Ishikawa (cell line): ENCODE measurements around the gene TRIO.

Experiments
- CEBPB ChIP-seq: IDR thresholded peaks from 2 replicates; pipeline ENCODE4 v1.6.1; 2012
- CREB1 ChIP-seq: IDR thresholded peaks from 2 replicates; pipeline ENCODE4 v1.6.1; 2012; ENCODE audit warnings: low read depth
- EGR1 ChIP-seq: IDR thresholded peaks from 2 replicates; pipeline ENCODE4 v1.6.1; 2012
- MAX ChIP-seq: IDR thresholded peaks from 2 replicates; pipeline ENCODE4 v1.6.1; 2012
- RAD21 ChIP-seq: IDR thresholded peaks from 2 replicates; pipeline ENCODE4 v1.6.1; 2012; ENCODE audit warnings: low read depth
- TCF12 ChIP-seq: IDR thresholded peaks from 2 replicates; pipeline ENCODE4 v1.6.1; 2012; ENCODE audit warnings: low read depth

- TF ChIP-seq RAD21, result no peak
- TF ChIP-seq EGR1, result no peak
- TF ChIP-seq CEBPB, result no peak
- TF ChIP-seq MAX, result no peak
- TF ChIP-seq CREB1, result no peak
- no peak for TF ChIP-seq TCF12
Measured at GRCh38 chr5:14379739-14380497, 236.8 kb downstream of the TRIO start.
